Measurements from ENCODE around the gene STARD7. TPM values are rescaled to one million over a fixed set of nuclear protein-coding genes. Genes with fewer than 3 reads are reported as not detected.
"Not testable (repeated sequence)": the region's sequence is repeated elsewhere in the genome, so short reads cannot be mapped to it uniquely, and the experiment has no call there.

Gene STARD7
- total RNA-seq, 1 donor from 2014 or later = 96.1 TPM

- no peak for TF ChIP-seq CTCF (IDR thresholded peaks at IDR 0.05; ENCODE audit: insufficient read depth, low read length, poor library complexity, severe bottlenecking)
- DNase-seq (ENCODE audit: low read depth) = no peak
These were observed 45.2 kb downstream of the STARD7 start for GRCh38 chr2:96163415-96163767.

GRCh38 chr2:96161898-96162297, 46.7 kb downstream of the STARD7 start:
- Histone ChIP-seq H3K4me3 (ENCODE audit: low read depth, low read length) (no peak overlapping the region), H3K36me3 (ENCODE audit: control insufficient read depth, insufficient read depth, low read length) (no peaks in the 10 kb centered on the region), H3K27me3 (ENCODE audit: control insufficient read depth, insufficient read depth, low read length) (peaks cover 17% of the 10 kb centered on the region)
- TF ChIP-seq CTCF (IDR thresholded peaks at IDR 0.05; ENCODE audit: insufficient read depth, low read length, poor library complexity, severe bottlenecking) = no peak
- DNase-seq (ENCODE audit: low read depth) = no peak

More at GRCh38 chr2:96163415-96163767, 45.2 kb downstream of the STARD7 start:
- no peaks in the 10 kb centered on the region for H3K36me3 ChIP-seq (ENCODE audit: control insufficient read depth, insufficient read depth, low read length)
- peaks cover 9% of the 10 kb centered on the region for H3K27me3 ChIP-seq (ENCODE audit: control insufficient read depth, insufficient read depth, low read length)
- no peak overlapping the region for H3K4me3 ChIP-seq (ENCODE audit: low read depth, low read length)

GRCh38 chr2:96160366-96160765, 48.3 kb downstream of the STARD7 start:
- not testable (repeated sequence) for DNase-seq (ENCODE audit: low read depth); H3K4me3 ChIP-seq (ENCODE audit: low read depth, low read length); H3K36me3 ChIP-seq (ENCODE audit: control insufficient read depth, insufficient read depth, low read length)
- H3K27me3 ChIP-seq (ENCODE audit: control insufficient read depth, insufficient read depth, low read length) = peaks cover 22% of the 10 kb centered on the region

GRCh38 chr2:96159084-96159830, 49.4 kb downstream of the STARD7 start:
- no peak for TF ChIP-seq CTCF (IDR thresholded peaks at IDR 0.05; ENCODE audit: insufficient read depth, low read length, poor library complexity, severe bottlenecking)
- no peak for DNase-seq (ENCODE audit: low read depth)
- Histone ChIP-seq H3K27me3 (ENCODE audit: control insufficient read depth, insufficient read depth, low read length) (peaks cover 24% of the 10 kb centered on the region), H3K4me3 (ENCODE audit: low read depth, low read length) (no peak overlapping the region), H3K36me3 (ENCODE audit: control insufficient read depth, insufficient read depth, low read length) (no peaks in the 10 kb centered on the region)

GRCh38 chr2:96158554-96158940, 50.1 kb downstream of the STARD7 start:
- Histone ChIP-seq H3K4me3 (ENCODE audit: low read depth, low read length) (no peak overlapping the region), H3K27me3 (ENCODE audit: control insufficient read depth, insufficient read depth, low read length) (peaks cover 26% of the 10 kb centered on the region), H3K36me3 (ENCODE audit: control insufficient read depth, insufficient read depth, low read length) (no peaks in the 10 kb centered on the region)
- no peak for TF ChIP-seq CTCF (IDR thresholded peaks at IDR 0.05; ENCODE audit: insufficient read depth, low read length, poor library complexity, severe bottlenecking)
- DNase-seq (ENCODE audit: low read depth) = no peak

GRCh38 chr2:96157649-96158553, 50.7 kb downstream of the STARD7 start:
- no peak overlapping the region for H3K4me3 ChIP-seq (ENCODE audit: low read depth, low read length)
- TF ChIP-seq CTCF (IDR thresholded peaks at IDR 0.05; ENCODE audit: insufficient read depth, low read length, poor library complexity, severe bottlenecking) = no peak
- H3K27me3 ChIP-seq (ENCODE audit: control insufficient read depth, insufficient read depth, low read length) = peaks cover 26% of the 10 kb centered on the region
- no peaks in the 10 kb centered on the region for H3K36me3 ChIP-seq (ENCODE audit: control insufficient read depth, insufficient read depth, low read length)
- DNase-seq (ENCODE audit: low read depth) = no peak
